Activated CD4-positive, alpha-beta memory T cell treated with anti-CD3 and anti-CD28 coated beads for 36 hours (primary cell): ENCODE results near the gene MVD. TPM values are rescaled to one million over a fixed set of nuclear protein-coding genes. Genes with fewer than 3 reads are reported as not detected.

Source experiments
- CTCF ChIA-PET: fragments of 350-600 bp; sonication (Branson Sonifier 250); formaldehyde crosslinking; loops from one replicate; lab custom pipeline; 2021; ENCODE audit warnings: antibody characterized with exemption, inconsistent platforms; lab: Charles Lee
- POLR2A ChIA-PET: fragments of 350-600 bp; sonication (Branson Sonifier 250); formaldehyde crosslinking; loops from one replicate; lab custom pipeline; 2021; ENCODE audit warnings: antibody characterized with exemption; lab: Charles Lee
- DNase-seq: peaks from one replicate; pipeline ENCODE4 v3.0.0-alpha.2; 2020
- H3K27ac Mint-ChIP-seq: one replicate; pipeline ENCODE4 v1.8.0; 2021; ENCODE audit warnings: mixed read lengths
- H3K27me3 Mint-ChIP-seq: one replicate; pipeline ENCODE4 v1.8.0; 2021; ENCODE audit warnings: mixed read lengths
- H3K36me3 Mint-ChIP-seq: one replicate; pipeline ENCODE4 v1.8.0; 2021; ENCODE audit warnings: mixed read lengths
- H3K4me1 Mint-ChIP-seq: one replicate; pipeline ENCODE4 v1.8.0; 2021; ENCODE audit warnings: low read depth, mixed read lengths
- H3K4me3 Mint-ChIP-seq: one replicate; pipeline ENCODE4 v1.8.0; 2021; ENCODE audit warnings: mild to moderate bottlenecking, mixed read lengths
- H3K9me3 Mint-ChIP-seq: one replicate; pipeline ENCODE4 v1.8.0; 2021; ENCODE audit warnings: mixed read lengths
- intact Hi-C: fragments of 100-400 bp; cut with micrococcal nuclease; formaldehyde crosslinking; loops from one replicate; pipeline ENCODE4 v1.15.1; 2023
- total RNA-seq, 2 experiments: library from RNA; stranded (reverse); gene quantifications; one replicate each; pipeline ENCODE4 v1.2.3, GENCODE V29; 2021

Gene MVD
- total RNA-seq, 2 experiments from 2014 or later: 111 to 113 TPM

- no peak for DNase-seq
- Mint-ChIP-seq H3K4me1 (peaks cover 41% of the 10 kb centered on the region), H3K27ac (no peak overlapping the region), H3K36me3 (no peaks in the 10 kb centered on the region), H3K9me3 (no peaks in the 10 kb centered on the region), H3K4me3 (no peak overlapping the region), H3K27me3 (no peaks in the 10 kb centered on the region)
- ChIA-PET POLR2A (interaction anchor here (1.2 to 1.3 kb wide), 2 partner anchors 25 to 51 kb away, joined by 4 to 5 read pairs; partner anchors contain the start of gene MVD), CTCF (interaction anchor here (0.8 to 4.2 kb wide), 3 partner anchors 16 to 72 kb away, joined by 3 to 36 read pairs (median 3); no protein-coding TSS in a partner anchor)
- intact Hi-C loops: loop anchor here (10.0 kb wide), 1 partner anchor 53 kb away; the partner anchor contains the start of gene IL17C
These were observed 24.8 kb upstream of the MVD start for GRCh38 chr16:88687676-88688012.

- H3K36me3 Mint-ChIP-seq: peaks cover 2% of the 10 kb centered on the region
- no peak overlapping the region for H3K4me3 Mint-ChIP-seq
- no peak for DNase-seq
- H3K4me1 Mint-ChIP-seq: peaks cover 40% of the 10 kb centered on the region
- ChIA-PET CTCF (interaction anchor here (0.6 to 4.2 kb wide), 4 partner anchors 16 to 72 kb away, joined by 3 to 36 read pairs (median 3); no protein-coding TSS in a partner anchor), POLR2A (interaction anchor here (1.1 to 1.3 kb wide), 4 partner anchors 14 to 50 kb away, joined by 3 to 5 read pairs (median 4); partner anchors contain the start of gene MVD)
- H3K9me3 Mint-ChIP-seq: no peaks in the 10 kb centered on the region
- intact Hi-C loops: loop anchor here (10.0 kb wide), 1 partner anchor 52 kb away; the partner anchor contains the start of gene IL17C
- no peaks in the 10 kb centered on the region for H3K27me3 Mint-ChIP-seq
- no peak overlapping the region for H3K27ac Mint-ChIP-seq
These were observed 24.3 kb upstream of the MVD start for GRCh38 chr16:88687254-88687576.

GRCh38 chr16:88686439-88687253 is 23.8 kb upstream of the MVD start, which contains the start of gene SNAI3:
Gene SNAI3, minus strand, starts transcription at chr16:88686507. Its CDS starts 101 bp downstream, at chr16:88686406.
- H3K27ac Mint-ChIP-seq: peak within 1 kb of the TSS; percentile 49
- H3K4me1 Mint-ChIP-seq: peaks cover 40% of the 10 kb centered on the region
- peaks cover 2% of the 10 kb centered on the region for H3K36me3 Mint-ChIP-seq
- intact Hi-C loops: loop anchor here (1.0 to 10.0 kb wide), 4 partner anchors 15 to 95 kb away; partner anchors contain the start of genes IL17C and MVD
- ChIA-PET CTCF (interaction anchor here (0.6 to 4.2 kb wide), 7 partner anchors 17 to 107 kb away, joined by 3 to 36 read pairs (median 4); no protein-coding TSS in a partner anchor), POLR2A (interaction anchor here (1.1 to 1.3 kb wide), 4 partner anchors 15 to 50 kb away, joined by 3 to 5 read pairs (median 4); partner anchors contain the start of gene MVD)
- H3K27me3 Mint-ChIP-seq: no peaks in the 10 kb centered on the region
- H3K9me3 Mint-ChIP-seq: no peaks in the 10 kb centered on the region
- peak; percentile 92 for DNase-seq
- peak within 1 kb of the TSS; percentile 74 for H3K4me3 Mint-ChIP-seq

GRCh38 chr16:88686062-88686438 is 23.2 kb upstream of the MVD start:
- no peaks in the 10 kb centered on the region for H3K9me3 Mint-ChIP-seq
- peaks cover 2% of the 10 kb centered on the region for H3K36me3 Mint-ChIP-seq
- H3K4me3 Mint-ChIP-seq: peak overlapping the region; percentile 74
- H3K4me1 Mint-ChIP-seq: peaks cover 42% of the 10 kb centered on the region
- peak; percentile 55 for DNase-seq
- ChIA-PET POLR2A (interaction anchor here (1.1 to 1.2 kb wide), 2 partner anchors 15 to 21 kb away, joined by 3 to 4 read pairs; no protein-coding TSS in a partner anchor), CTCF (interaction anchor here (1.3 to 4.2 kb wide), 5 partner anchors 17 to 108 kb away, joined by 3 to 36 read pairs (median 4); no protein-coding TSS in a partner anchor)
- H3K27me3 Mint-ChIP-seq: no peaks in the 10 kb centered on the region
- intact Hi-C loops: loop anchor here (1.0 to 10.0 kb wide), 4 partner anchors 15 to 95 kb away; partner anchors contain the start of genes IL17C and MVD
- peak overlapping the region; percentile 49 for H3K27ac Mint-ChIP-seq

- Mint-ChIP-seq H3K27ac (peak overlapping the region; percentile 49), H3K9me3 (no peaks in the 10 kb centered on the region), H3K27me3 (no peaks in the 10 kb centered on the region), H3K36me3 (peaks cover 4% of the 10 kb centered on the region), H3K4me1 (peaks cover 39% of the 10 kb centered on the region), H3K4me3 (peak overlapping the region; percentile 74)
- intact Hi-C loops: loop anchor here (1.0 to 10.0 kb wide), 4 partner anchors 16 to 96 kb away; partner anchors contain the start of genes IL17C and MVD
- POLR2A ChIA-PET: interaction anchor here (1.1 kb wide), 1 partner anchor 15 kb away, joined by 8 read pairs; no protein-coding TSS in a partner anchor
- CTCF ChIA-PET: interaction anchor here (0.9 to 4.2 kb wide), 8 partner anchors 10 to 115 kb away, joined by 3 to 36 read pairs (median 4); partner anchors contain the start of gene ZC3H18
- DNase-seq: peak; percentile 82
These were observed 22.5 kb upstream of the MVD start for GRCh38 chr16:88685156-88686061.

GRCh38 chr16:88684569-88685155 is 21.8 kb upstream of the MVD start:
- no peak for DNase-seq
- ChIA-PET CTCF (interaction anchor here (0.7 to 4.2 kb wide), 6 partner anchors 12 to 115 kb away, joined by 3 to 36 read pairs (median 4); partner anchors contain the start of gene ZC3H18), POLR2A (interaction anchor here (1.1 kb wide), 1 partner anchor 16 kb away, joined by 8 read pairs; no protein-coding TSS in a partner anchor)
- Mint-ChIP-seq H3K9me3 (no peaks in the 10 kb centered on the region), H3K4me1 (peaks cover 40% of the 10 kb centered on the region), H3K4me3 (peak overlapping the region; percentile 74), H3K27me3 (no peaks in the 10 kb centered on the region), H3K27ac (no peak overlapping the region), H3K36me3 (peaks cover 4% of the 10 kb centered on the region)
- intact Hi-C loops: loop anchor here (10.0 kb wide), 1 partner anchor 50 kb away; the partner anchor contains the start of gene IL17C

- ChIA-PET POLR2A (interaction anchor here (0.5 to 2.3 kb wide), 3 partner anchors 18 to 93 kb away, joined by 3 to 16 read pairs (median 4); partner anchors contain the start of genes CTU2 and RNF166), CTCF (interaction anchor here (0.9 to 1.5 kb wide), 4 partner anchors 17 to 526 kb away, joined by 3 to 4 read pairs (median 4); no protein-coding TSS in a partner anchor)
- peak; percentile 91 for DNase-seq
- no peaks in the 10 kb centered on the region for H3K9me3 Mint-ChIP-seq
- H3K36me3 Mint-ChIP-seq: peaks cover 4% of the 10 kb centered on the region
- no peaks in the 10 kb centered on the region for H3K27me3 Mint-ChIP-seq
- peaks cover 40% of the 10 kb centered on the region for H3K4me1 Mint-ChIP-seq
- intact Hi-C loops: loop anchor here (1.0 to 10.0 kb wide), 4 partner anchors 19 to 100 kb away; partner anchors contain the start of genes CYBA and IL17C
- H3K27ac Mint-ChIP-seq: peak overlapping the region; percentile 96
- peak overlapping the region; percentile 65 for H3K4me3 Mint-ChIP-seq
These were observed 19.0 kb upstream of the MVD start for GRCh38 chr16:88681709-88682451.

- H3K27me3 Mint-ChIP-seq: no peaks in the 10 kb centered on the region
These were observed 18.3 kb upstream of the MVD start for GRCh38 chr16:88681084-88681680.

GRCh38 chr16:88680554-88681083 is 17.7 kb upstream of the MVD start:
- Mint-ChIP-seq H3K9me3 (no peaks in the 10 kb centered on the region), H3K4me3 (peak overlapping the region; percentile 65), H3K36me3 (peaks cover 4% of the 10 kb centered on the region), H3K27me3 (no peaks in the 10 kb centered on the region), H3K27ac (peak overlapping the region; percentile 96), H3K4me1 (peaks cover 40% of the 10 kb centered on the region)
- DNase-seq: no peak
- intact Hi-C loops: loop anchor here (1.0 to 10.0 kb wide), 4 partner anchors 21 to 102 kb away; partner anchors contain the start of genes CYBA and IL17C
- POLR2A ChIA-PET: interaction anchor here (0.9 to 2.3 kb wide), 3 partner anchors 20 to 110 kb away, joined by 3 to 16 read pairs (median 4); partner anchors contain the start of genes CTU2, RNF166 and ZC3H18
- CTCF ChIA-PET: interaction anchor here (0.6 to 1.5 kb wide), 8 partner anchors 9 to 126 kb away, joined by 3 to 6 read pairs (median 4); no protein-coding TSS in a partner anchor

More at GRCh38 chr16:88681084-88681680, 18.3 kb upstream of the MVD start:
- ChIA-PET POLR2A (interaction anchor here (0.9 to 2.3 kb wide), 2 partner anchors 19 to 24 kb away, joined by 4 to 16 read pairs; partner anchors contain the start of genes CTU2 and RNF166), CTCF (interaction anchor here (0.6 to 1.5 kb wide), 6 partner anchors 11 to 527 kb away, joined by 3 to 4 read pairs (median 4); no protein-coding TSS in a partner anchor)
- Mint-ChIP-seq H3K4me1 (peaks cover 40% of the 10 kb centered on the region), H3K27ac (peak overlapping the region; percentile 96), H3K36me3 (peaks cover 4% of the 10 kb centered on the region), H3K9me3 (no peaks in the 10 kb centered on the region), H3K4me3 (peak overlapping the region; percentile 65)
- peak; percentile 76 for DNase-seq
- intact Hi-C loops: loop anchor here (1.0 to 10.0 kb wide), 4 partner anchors 20 to 101 kb away; partner anchors contain the start of genes CYBA and IL17C
